GM12872 (cell line): Measurements from ENCODE around the gene CYP3A4.

Experiments
- TF ChIP-seq, protein P1 (sequence below): IDR thresholded peaks from 3 replicates; pipeline ENCODE4 v1.5.1; 2011; ENCODE audit warnings: low read depth, mild to moderate bottlenecking, low read length, moderate library complexity; ENCODE audit not compliant: insufficient read depth

The CYP3A4 gene

GRCh38 chr7:99752356-99752755 is 31.6 kb downstream of the CYP3A4 start:
- TF ChIP-seq, protein P1, sequence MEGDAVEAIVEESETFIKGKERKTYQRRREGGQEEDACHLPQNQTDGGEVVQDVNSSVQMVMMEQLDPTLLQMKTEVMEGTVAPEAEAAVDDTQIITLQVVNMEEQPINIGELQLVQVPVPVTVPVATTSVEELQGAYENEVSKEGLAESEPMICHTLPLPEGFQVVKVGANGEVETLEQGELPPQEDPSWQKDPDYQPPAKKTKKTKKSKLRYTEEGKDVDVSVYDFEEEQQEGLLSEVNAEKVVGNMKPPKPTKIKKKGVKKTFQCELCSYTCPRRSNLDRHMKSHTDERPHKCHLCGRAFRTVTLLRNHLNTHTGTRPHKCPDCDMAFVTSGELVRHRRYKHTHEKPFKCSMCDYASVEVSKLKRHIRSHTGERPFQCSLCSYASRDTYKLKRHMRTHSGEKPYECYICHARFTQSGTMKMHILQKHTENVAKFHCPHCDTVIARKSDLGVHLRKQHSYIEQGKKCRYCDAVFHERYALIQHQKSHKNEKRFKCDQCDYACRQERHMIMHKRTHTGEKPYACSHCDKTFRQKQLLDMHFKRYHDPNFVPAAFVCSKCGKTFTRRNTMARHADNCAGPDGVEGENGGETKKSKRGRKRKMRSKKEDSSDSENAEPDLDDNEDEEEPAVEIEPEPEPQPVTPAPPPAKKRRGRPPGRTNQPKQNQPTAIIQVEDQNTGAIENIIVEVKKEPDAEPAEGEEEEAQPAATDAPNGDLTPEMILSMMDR: no peak

GRCh38 chr7:99748846-99749579 is 35.0 kb downstream of the CYP3A4 start:
- TF ChIP-seq, protein P1: no peak

GRCh38 chr7:99742737-99743394 is 41.1 kb downstream of the CYP3A4 start:
- TF ChIP-seq, protein P1: no peak

DNA sequence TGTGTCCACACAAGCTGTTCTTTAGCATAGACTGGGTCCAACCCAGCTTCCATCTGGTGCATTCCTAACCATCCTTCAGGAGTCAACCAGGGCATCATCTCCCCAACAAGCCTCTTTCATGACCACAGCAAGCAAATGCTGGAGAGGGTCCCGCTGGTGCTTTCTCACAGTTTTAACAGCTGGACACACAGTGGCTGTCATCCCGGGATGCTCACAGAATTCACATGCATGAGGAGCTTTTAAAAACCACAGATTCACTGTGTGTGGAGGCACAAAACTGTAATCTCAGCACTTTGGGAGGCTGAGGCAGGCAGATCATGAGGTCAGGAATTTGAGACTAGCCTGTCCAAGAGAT is 42.6 kb downstream of the CYP3A4 start:
- TF ChIP-seq, protein P1: no peak

- TF ChIP-seq, protein P1: no peak
These were observed 43.2 kb downstream of the CYP3A4 start for GRCh38 chr7:99740573-99741440.

GRCh38 chr7:99739699-99740572 is 44.0 kb downstream of the CYP3A4 start:
- TF ChIP-seq, protein P1: no peak
